DND-41 (cell line): Measurements from ENCODE around the gene MAP3K15.

Source experiments
- ATAC-seq: fragments of 200-7000 bp; cut with Tn5 transposase; 3 replicates; pipeline ENCODE4 v1.9.1; 2021; ENCODE audit warnings: low read depth; ENCODE audit not compliant: insufficient read depth
- DNase-seq: peaks from one replicate; pipeline ENCODE4 v3.0.0-alpha.2; 2020
- H2AFZ ChIP-seq: 2 replicates; pipeline ENCODE4 v1.6.0; 2012; ENCODE audit warnings: low read depth, low read length
- H3K27ac ChIP-seq: 2 replicates; pipeline ENCODE4 v1.5.1; 2012; ENCODE audit warnings: low read length, inconsistent platforms
- H3K27me3 ChIP-seq: fragments of 200-600 bp; sonication (generic); 2 replicates; pipeline ENCODE4 v1.6.0; 2012; ENCODE audit warnings: low read length, mild to moderate bottlenecking, inconsistent platforms; ENCODE audit not compliant: insufficient read depth, poor library complexity
- H3K36me3 ChIP-seq: 2 replicates; pipeline ENCODE4 v1.5.1; 2012; ENCODE audit warnings: low read length, inconsistent platforms; ENCODE audit not compliant: insufficient read depth
- H3K4me1 ChIP-seq: 2 replicates; pipeline ENCODE4 v1.5.1; 2012; ENCODE audit warnings: mild to moderate bottlenecking, low read length; ENCODE audit not compliant: insufficient read depth
- H3K4me2 ChIP-seq: 2 replicates; pipeline ENCODE4 v1.6.0; 2012; ENCODE audit warnings: mild to moderate bottlenecking, moderate library complexity, low read length, inconsistent platforms; ENCODE audit not compliant: insufficient read depth
- H3K4me3 ChIP-seq, 2 experiments: fragments of 200-600 bp in 1 of 2; shearing (Covaris generic) in 1 of 2; 2 replicates each; pipeline ENCODE4 v1.5.1; 2012 to 2016; ENCODE audit warnings: inconsistent platforms in 2 of 2, low read length in 2 of 2, mild to moderate bottlenecking in 2 of 2, low read depth in 1 of 2, moderate library complexity in 1 of 2
- H3K79me2 ChIP-seq: 2 replicates; pipeline ENCODE4 v1.6.0; 2012; ENCODE audit warnings: low read length, inconsistent platforms; ENCODE audit not compliant: insufficient read depth
- H3K9ac ChIP-seq: 2 replicates; pipeline ENCODE4 v1.6.0; 2012; ENCODE audit warnings: low read depth, mild to moderate bottlenecking, inconsistent platforms, low read length, moderate library complexity
- H3K9me3 ChIP-seq: 2 replicates; pipeline ENCODE4 v1.5.1; 2012; ENCODE audit warnings: low read length, moderate library complexity, mild to moderate bottlenecking, inconsistent platforms; ENCODE audit not compliant: insufficient read depth, severe bottlenecking
- H4K20me1 ChIP-seq: 2 replicates; pipeline ENCODE4 v1.6.0; 2012; ENCODE audit warnings: low read length; ENCODE audit not compliant: insufficient read depth
- EZH2 ChIP-seq: IDR thresholded peaks from 3 replicates; pipeline ENCODE4 v1.6.1; 2012; ENCODE audit warnings: borderline replicate concordance, low read depth, mild to moderate bottlenecking, moderate library complexity, low read length, inconsistent platforms; ENCODE audit not compliant: severe bottlenecking
- TF ChIP-seq, protein P1 (sequence below): IDR thresholded peaks from 2 replicates; pipeline ENCODE4 v1.5.1; 2012; ENCODE audit warnings: borderline replicate concordance, low read length, moderate library complexity, mild to moderate bottlenecking; ENCODE audit not compliant: poor library complexity, severe bottlenecking; ENCODE audit errors: extremely low read depth

MAP3K15 gene

DNA sequence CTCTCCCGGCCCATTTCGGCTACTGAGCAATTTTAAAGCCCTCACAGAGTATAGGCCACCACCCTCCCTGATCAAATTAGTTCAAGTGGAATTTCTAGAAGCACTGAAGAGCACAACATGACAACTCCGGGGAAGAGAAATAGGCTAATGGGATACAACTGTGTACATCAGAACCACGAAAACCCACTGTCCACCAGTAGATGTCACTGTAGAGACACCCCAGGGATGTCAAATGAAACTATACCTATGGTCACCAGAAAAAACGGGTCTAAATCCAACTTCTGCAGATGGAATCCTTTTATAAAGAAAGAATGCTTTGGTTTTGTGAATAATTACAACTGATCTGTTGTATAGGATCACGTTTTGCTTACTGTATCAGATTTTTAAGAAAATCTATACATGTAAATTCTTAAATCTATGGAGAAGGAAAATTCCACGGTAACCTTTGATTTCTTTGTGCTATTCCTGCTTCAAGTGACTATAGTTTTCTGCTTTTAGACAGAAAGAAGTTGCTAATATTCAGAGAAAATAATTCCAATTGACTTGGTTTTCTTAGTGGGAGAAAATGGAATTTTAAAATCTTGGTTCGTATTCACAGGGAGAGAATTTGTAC lies 29.5 kb upstream of the MAP3K15 start:
- Histone ChIP-seq H3K9me3 (no peaks in the 10 kb centered on the region), H3K27ac (no peak overlapping the region), H3K4me1 (no peaks in the 10 kb centered on the region), H3K36me3 (peaks cover 65% of the 10 kb centered on the region), H2AFZ (no peak overlapping the region), H4K20me1 (no peaks in the 10 kb centered on the region), H3K9ac (no peak overlapping the region), H3K4me2 (no peak overlapping the region), H3K79me2 (no peaks in the 10 kb centered on the region), H3K4me3 (no peak overlapping the region), H3K27me3 (no peaks in the 10 kb centered on the region)
- DNase-seq (peak; percentile 44), ATAC-seq (peak; percentile 75)
- TF ChIP-seq, protein P1, sequence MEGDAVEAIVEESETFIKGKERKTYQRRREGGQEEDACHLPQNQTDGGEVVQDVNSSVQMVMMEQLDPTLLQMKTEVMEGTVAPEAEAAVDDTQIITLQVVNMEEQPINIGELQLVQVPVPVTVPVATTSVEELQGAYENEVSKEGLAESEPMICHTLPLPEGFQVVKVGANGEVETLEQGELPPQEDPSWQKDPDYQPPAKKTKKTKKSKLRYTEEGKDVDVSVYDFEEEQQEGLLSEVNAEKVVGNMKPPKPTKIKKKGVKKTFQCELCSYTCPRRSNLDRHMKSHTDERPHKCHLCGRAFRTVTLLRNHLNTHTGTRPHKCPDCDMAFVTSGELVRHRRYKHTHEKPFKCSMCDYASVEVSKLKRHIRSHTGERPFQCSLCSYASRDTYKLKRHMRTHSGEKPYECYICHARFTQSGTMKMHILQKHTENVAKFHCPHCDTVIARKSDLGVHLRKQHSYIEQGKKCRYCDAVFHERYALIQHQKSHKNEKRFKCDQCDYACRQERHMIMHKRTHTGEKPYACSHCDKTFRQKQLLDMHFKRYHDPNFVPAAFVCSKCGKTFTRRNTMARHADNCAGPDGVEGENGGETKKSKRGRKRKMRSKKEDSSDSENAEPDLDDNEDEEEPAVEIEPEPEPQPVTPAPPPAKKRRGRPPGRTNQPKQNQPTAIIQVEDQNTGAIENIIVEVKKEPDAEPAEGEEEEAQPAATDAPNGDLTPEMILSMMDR = peak; percentile 69
- no peak for TF ChIP-seq EZH2

DNA sequence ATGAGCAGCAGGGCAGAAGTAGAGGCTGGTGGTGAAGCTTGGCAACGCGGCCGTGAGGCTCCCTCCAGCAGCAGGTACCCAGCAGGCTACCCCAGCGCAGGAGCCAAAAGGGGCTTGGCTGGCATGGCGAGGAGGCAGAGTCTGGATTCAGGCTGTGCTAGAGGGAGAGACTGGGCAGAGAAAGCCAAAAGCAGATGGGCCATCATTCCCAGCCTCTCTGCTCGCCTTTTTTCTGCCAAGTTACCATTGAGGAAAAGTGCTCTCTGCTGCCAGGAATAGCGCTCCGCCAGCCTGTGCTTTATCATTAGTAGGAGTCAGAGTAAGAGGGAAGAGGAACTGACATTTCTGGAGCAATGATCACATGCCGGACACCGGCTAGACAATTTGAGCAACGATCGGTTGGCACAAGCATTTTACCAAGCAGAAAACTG lies 28.7 kb upstream of the MAP3K15 start:
- Histone ChIP-seq H4K20me1 (no peaks in the 10 kb centered on the region), H3K27ac (no peak overlapping the region), H3K27me3 (no peaks in the 10 kb centered on the region), H3K79me2 (no peaks in the 10 kb centered on the region), H3K4me3 (no peak overlapping the region), H3K9me3 (no peaks in the 10 kb centered on the region), H3K4me2 (no peak overlapping the region), H3K9ac (no peak overlapping the region), H2AFZ (no peak overlapping the region), H3K36me3 (peaks cover 65% of the 10 kb centered on the region), H3K4me1 (no peaks in the 10 kb centered on the region)
- no peak for DNase-seq
- ATAC-seq = no peak
- TF ChIP-seq, protein P1 = no peak
- TF ChIP-seq EZH2 = no peak

DNA sequence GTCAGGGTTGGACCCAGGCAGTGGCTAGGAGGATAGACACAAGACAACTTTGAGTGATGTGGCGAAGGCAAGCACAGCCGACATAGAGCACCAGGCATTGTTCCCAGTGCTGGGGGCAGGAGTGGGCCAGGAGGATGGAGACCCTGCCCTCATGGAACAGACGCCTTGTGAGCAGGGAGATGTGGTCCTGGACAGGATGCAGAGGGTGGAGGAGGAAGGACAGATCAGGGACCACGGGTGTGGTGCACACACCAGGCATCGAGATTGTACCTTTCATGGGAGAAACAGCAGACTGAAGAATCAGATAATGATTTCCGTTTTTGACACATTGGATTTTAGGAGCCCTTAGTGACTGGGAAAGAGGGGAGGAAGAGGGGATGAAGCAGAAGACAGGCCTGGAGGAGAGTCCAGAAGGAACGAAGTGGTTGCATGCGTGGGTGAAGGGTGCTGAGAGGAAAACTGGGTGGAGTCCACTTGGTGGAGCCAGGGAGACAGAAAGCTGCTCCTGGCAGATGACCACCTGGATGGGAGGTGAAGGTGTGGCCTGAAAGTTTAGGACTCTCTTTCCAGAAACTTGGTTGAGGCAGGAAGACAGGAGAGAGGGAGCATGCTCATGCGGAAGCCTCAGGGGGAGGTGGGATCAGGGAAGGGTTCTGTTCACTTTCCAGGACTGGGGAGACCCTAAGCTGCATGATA lies 27.9 kb upstream of the MAP3K15 start:
- Histone ChIP-seq H4K20me1 (no peaks in the 10 kb centered on the region), H3K9me3 (no peaks in the 10 kb centered on the region), H3K27me3 (no peaks in the 10 kb centered on the region), H3K79me2 (no peaks in the 10 kb centered on the region), H2AFZ (no peak overlapping the region), H3K4me1 (no peaks in the 10 kb centered on the region), H3K27ac (no peak overlapping the region), H3K36me3 (peaks cover 57% of the 10 kb centered on the region), H3K4me3 (no peak overlapping the region), H3K4me2 (no peak overlapping the region), H3K9ac (no peak overlapping the region)
- DNase-seq (no peak), ATAC-seq (no peak)
- TF ChIP-seq, protein P1 = no peak
- no peak for TF ChIP-seq EZH2
